D341Med (cell line): Measurements from ENCODE around the gene FAM83B.
"Not testable (repeated sequence)": the region's sequence is repeated elsewhere in the genome, so short reads cannot be mapped to it uniquely, and the experiment has no call there.

Source experiments
- DNase-seq: peaks from one replicate; pipeline ENCODE4 v3.0.0; 2012; ENCODE audit warnings: low spot score

Gene FAM83B

GRCh38 chr6:54979161-54979560, 132.6 kb downstream of the FAM83B start:
- not testable (repeated sequence) for DNase-seq

- no peak for DNase-seq
Measured at GRCh38 chr6:54980511-54981275, 134.1 kb downstream of the FAM83B start.

DNA sequence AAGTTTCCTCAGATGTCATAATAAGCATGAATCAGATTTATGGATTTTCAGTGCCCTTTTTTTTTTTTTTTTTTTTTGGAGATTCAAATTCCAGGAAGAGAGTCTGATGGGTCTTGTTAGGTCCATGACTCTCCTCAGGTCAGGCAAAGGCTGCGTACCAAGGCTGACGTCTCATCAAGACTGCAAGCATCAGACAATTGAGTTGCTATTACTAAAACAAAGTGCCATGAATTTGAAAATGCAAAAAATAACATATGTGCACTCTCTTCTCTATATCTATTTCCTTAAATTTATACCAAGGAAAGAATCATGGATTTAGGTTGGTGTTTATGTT, 134.7 kb downstream of the FAM83B start:
- no peak for DNase-seq

DNA sequence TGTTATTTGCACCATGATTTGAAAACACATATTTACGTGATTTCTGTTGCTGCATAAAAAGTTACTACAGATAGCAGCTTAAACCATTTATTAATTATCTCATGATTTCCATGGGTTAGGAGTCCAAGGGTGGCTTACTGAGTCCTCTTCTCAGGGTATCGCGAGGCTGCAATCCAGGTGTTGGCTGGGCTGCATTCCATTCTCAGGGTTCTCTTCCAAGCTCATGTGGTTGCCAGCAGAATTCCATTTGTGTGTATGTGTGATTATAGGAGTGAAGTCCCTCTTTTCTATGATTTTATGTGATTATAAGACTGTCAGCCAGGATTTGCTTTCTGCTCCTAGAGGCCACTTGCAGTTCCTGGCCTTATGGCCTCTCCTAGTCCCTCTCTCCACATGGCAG, 135.1 kb downstream of the FAM83B start:
- DNase-seq = no peak

GRCh38 chr6:54987633-54988290, 141.2 kb downstream of the FAM83B start:
- no peak for DNase-seq

- no peak for DNase-seq
Measured at GRCh38 chr6:54988576-54988975, 142.0 kb downstream of the FAM83B start.

GRCh38 chr6:54990001-54990400, 143.4 kb downstream of the FAM83B start:
- DNase-seq = no peak
